Tibial artery (tissue), 4 donors: Measurements from ENCODE around the gene RYR2.

Source experiments
- DNase-seq, 2 donors: peaks; one replicate each; pipeline ENCODE4 v3.0.0-alpha.2; 2019
- H3K27ac ChIP-seq, 2 donors: fragments of 200-600 bp; sonication (generic) in 1 of 2; 1 replicate in 1 of 2; 2 replicates in 1 of 2; pipeline ENCODE4 v1.5.1; 2018 to 2019; ENCODE audit warnings: mild to moderate bottlenecking in 1 of 2
- H3K27me3 ChIP-seq, 2 donors: fragments of 200-600 bp; sonication (generic) in 1 of 2; one replicate each; pipeline versions ENCODE4 v1.5.1 to v1.6.0; 2016 to 2019
- H3K36me3 ChIP-seq, 3 donors: fragments of 200-600 bp; sonication (generic) in 2 of 3; one replicate each; pipeline ENCODE4 v1.5.1; 2016 to 2019; ENCODE audit warnings: mild to moderate bottlenecking in 2 of 3
- H3K4me1 ChIP-seq, 4 donors: fragments of 200-600 bp; sonication (generic) in 2 of 4; 1 replicate in 3 of 4; 2 replicates in 1 of 4; pipeline ENCODE4 v1.5.1; 2016 to 2019
- H3K4me3 ChIP-seq, 2 donors: fragments of 200-600 bp; sonication (generic) in 1 of 2; 1 replicate in 1 of 2; 2 replicates in 1 of 2; pipeline ENCODE4 v1.5.1; 2018 to 2019; ENCODE audit warnings: mild to moderate bottlenecking in 2 of 2
- H3K9me3 ChIP-seq, 3 donors: fragments of 200-600 bp; sonication (generic) in 1 of 3; one replicate each; pipeline ENCODE4 v1.5.1; 2016 to 2019
- intact Hi-C: fragments of 100-400 bp; cut with DNase I; formaldehyde crosslinking; loops from one replicate; pipeline ENCODE4 v1.15.0; 2023; ENCODE audit warnings: low total_unique reads
- TF ChIP-seq, protein P1 (sequence below), 2 experiments: fragments of 200-600 bp in 1 of 2; fragments of 450-650 bp in 1 of 2; IDR thresholded peaks; one replicate each; pipeline ENCODE4 v1.5.1; 2017 to 2019; ENCODE audit warnings: antibody characterized with exemption in 2 of 2, mild to moderate bottlenecking in 1 of 2, moderate library complexity in 1 of 2

The RYR2 gene

DNA sequence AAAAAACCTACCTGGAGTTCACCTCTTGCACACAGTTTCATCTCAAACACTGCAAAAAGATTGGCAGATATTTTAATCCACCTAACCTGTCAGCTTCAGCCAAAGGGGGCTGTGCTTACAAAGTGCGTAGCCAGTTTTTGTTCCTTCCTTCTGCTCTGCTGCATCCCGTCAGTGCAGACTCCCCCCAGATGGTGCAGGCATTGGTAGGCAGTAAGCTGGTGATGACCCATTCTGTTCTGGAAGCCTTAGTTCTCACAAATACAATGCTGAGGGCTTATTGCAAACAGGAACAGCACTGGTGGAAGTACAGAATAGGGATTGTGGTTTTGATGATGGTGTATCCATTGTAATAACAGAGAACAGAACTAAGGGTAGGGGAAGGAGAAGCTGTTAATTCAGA is 239.5 kb downstream of the RYR2 start:
- no peak overlapping the region for H3K27ac ChIP-seq
- no peaks in the 10 kb centered on the region for H3K36me3 ChIP-seq
- no peak overlapping the region for H3K4me3 ChIP-seq
- peaks cover 0 to 8% (median 0%) of the 10 kb centered on the region in 4 donors for H3K4me1 ChIP-seq
- H3K9me3 ChIP-seq: no peaks in the 10 kb centered on the region
- no peak for DNase-seq
- TF ChIP-seq, protein P1, sequence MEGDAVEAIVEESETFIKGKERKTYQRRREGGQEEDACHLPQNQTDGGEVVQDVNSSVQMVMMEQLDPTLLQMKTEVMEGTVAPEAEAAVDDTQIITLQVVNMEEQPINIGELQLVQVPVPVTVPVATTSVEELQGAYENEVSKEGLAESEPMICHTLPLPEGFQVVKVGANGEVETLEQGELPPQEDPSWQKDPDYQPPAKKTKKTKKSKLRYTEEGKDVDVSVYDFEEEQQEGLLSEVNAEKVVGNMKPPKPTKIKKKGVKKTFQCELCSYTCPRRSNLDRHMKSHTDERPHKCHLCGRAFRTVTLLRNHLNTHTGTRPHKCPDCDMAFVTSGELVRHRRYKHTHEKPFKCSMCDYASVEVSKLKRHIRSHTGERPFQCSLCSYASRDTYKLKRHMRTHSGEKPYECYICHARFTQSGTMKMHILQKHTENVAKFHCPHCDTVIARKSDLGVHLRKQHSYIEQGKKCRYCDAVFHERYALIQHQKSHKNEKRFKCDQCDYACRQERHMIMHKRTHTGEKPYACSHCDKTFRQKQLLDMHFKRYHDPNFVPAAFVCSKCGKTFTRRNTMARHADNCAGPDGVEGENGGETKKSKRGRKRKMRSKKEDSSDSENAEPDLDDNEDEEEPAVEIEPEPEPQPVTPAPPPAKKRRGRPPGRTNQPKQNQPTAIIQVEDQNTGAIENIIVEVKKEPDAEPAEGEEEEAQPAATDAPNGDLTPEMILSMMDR (IDR thresholded peaks at IDR 0.05): no peak
- H3K27me3 ChIP-seq: no peaks in the 10 kb centered on the region
- intact Hi-C loops: no loop called here

DNA sequence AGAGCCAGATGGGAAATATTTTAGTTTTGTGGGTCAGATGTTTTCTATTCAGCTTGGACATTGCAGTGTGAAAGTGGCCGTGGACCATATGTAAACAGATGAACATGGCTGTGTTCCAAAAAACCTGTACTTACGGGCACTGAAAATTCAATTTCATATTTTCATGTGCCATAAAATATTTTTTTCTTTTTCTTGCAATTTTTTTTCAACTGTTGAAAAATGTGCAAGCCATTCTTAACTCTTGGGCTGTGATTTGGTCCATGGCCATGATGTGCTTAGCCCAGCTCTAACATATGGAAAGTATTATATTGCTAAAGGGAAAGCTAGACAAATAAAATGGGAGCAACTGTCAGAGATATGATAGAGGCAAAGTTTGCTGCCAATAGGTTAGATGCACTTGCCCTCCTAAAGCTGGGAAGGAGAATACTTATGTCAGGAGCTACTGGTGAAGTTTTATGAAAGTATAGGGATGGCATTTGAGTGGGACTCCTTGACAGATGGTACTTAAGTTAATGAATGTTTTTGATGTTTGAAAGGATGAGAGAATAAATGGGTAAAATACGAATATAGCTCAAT is 240.3 kb downstream of the RYR2 start:
- intact Hi-C loops: no loop called here
- Histone ChIP-seq H3K4me3 (no peak overlapping the region), H3K4me1 (peaks cover 0 to 8% (median 0%) of the 10 kb centered on the region in 4 donors), H3K27me3 (no peaks in the 10 kb centered on the region), H3K27ac (no peak overlapping the region), H3K9me3 (no peaks in the 10 kb centered on the region), H3K36me3 (no peaks in the 10 kb centered on the region)
- TF ChIP-seq, protein P1 (IDR thresholded peaks at IDR 0.05): no peak
- DNase-seq: no peak

DNA sequence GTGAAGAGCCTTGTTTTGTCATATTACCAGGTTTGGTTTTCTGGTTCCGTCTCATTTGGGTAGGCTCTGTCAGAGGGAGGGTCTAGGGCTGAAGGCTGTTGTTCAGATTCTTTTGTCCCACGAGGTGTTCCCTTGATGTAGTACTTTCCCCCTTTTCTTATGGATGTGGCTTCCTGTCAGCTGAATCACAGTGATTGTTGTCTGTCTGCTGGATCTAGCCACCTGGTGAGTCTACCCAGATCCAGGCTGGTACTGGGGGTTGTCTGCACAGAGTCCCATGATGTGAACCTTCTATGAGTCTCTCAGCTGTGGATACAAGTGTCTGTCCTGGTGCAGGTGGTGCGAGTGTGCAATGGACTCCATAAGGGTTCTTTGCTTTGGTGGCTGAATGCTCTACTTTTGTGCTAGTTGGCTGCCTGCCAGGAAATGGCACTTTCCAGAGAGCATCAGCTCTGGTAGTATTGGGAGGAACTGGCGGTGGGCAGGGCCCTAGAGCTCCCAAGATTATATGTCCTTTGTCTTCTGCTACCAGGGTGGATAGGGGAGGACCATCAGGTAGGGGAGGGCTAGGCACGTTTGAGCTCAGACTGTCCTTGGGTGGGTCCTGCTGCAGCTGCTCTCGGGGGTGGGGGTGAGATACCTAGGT is 246.0 kb downstream of the RYR2 start:
- Histone ChIP-seq H3K4me3 (no peak overlapping the region), H3K4me1 (no peaks in the 10 kb centered on the region), H3K27me3 (no peaks in the 10 kb centered on the region), H3K36me3 (no peaks in the 10 kb centered on the region), H3K9me3 (no peaks in the 10 kb centered on the region), H3K27ac (no peak overlapping the region)
- TF ChIP-seq, protein P1 (IDR thresholded peaks at IDR 0.05): no peak
- no peak for DNase-seq
- intact Hi-C loops: no loop called here

DNA sequence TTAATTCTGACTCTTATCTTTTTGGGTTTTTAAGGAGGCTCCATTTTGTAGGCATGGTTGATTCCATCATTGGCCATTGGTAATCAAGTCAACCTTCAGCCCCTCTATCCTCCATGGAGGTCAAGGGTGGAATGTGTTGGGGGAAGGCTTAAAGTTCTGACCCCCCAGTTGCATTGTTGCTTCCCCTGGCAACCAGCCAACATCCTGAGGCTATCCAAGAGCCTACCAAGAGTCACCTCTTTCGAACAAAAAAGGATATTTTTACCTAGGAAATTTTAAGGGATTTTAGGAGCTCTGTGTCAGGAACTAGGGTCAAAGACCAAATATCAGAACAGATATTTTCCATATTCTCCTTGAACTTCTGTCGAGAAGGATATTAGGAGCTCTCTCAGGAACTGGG is 251.8 kb downstream of the RYR2 start:
- no peak for DNase-seq
- TF ChIP-seq, protein P1 (IDR thresholded peaks at IDR 0.05): no peak
- Histone ChIP-seq H3K36me3 (no peaks in the 10 kb centered on the region), H3K27me3 (no peaks in the 10 kb centered on the region), H3K4me3 (no peak overlapping the region), H3K4me1 (no peaks in the 10 kb centered on the region), H3K27ac (no peak overlapping the region), H3K9me3 (no peaks in the 10 kb centered on the region)
- intact Hi-C loops: no loop called here

- no peaks in the 10 kb centered on the region for H3K9me3 ChIP-seq
Observed at GRCh38 chr1:237296861-237297260, 254.9 kb downstream of the RYR2 start.

More at GRCh38 chr1:237296861-237297260, 254.9 kb downstream of the RYR2 start:
- Histone ChIP-seq H3K36me3 (no peaks in the 10 kb centered on the region), H3K4me1 (no peaks in the 10 kb centered on the region), H3K27ac (no peak overlapping the region), H3K27me3 (no peaks in the 10 kb centered on the region), H3K4me3 (no peak overlapping the region)
- no peak for DNase-seq
- TF ChIP-seq, protein P1 (IDR thresholded peaks at IDR 0.05): no peak
- intact Hi-C loops: no loop called here
